ENCODE results near the gene C5orf46.

GRCh38 chr5:147904110-147904509, 2.2 kb downstream of the C5orf46 start:
- TF ChIP-seq CTCF (IDR thresholded peaks at IDR 0.05; ENCODE audit: borderline replicate concordance, extremely low read depth, low read length, poor library complexity, severe bottlenecking) (no peak), EZH2 (IDR thresholded peaks at IDR 0.05; ENCODE audit: borderline replicate concordance, low read depth, low read length, severe bottlenecking) (no peak)
